HEK293 (cell line): ENCODE data around the gene PCDHGC4.

Source experiments
- CTCF ChIA-PET: fragments of 350-600 bp; formaldehyde crosslinking; extraction: SDS; loops from one replicate; lab custom pipeline; 2021; ENCODE audit warnings: antibody characterized with exemption; lab: Yijun Ruan, JAX
- POLR2A ChIA-PET: fragments of 300-600 bp; formaldehyde crosslinking; extraction: SDS; loops from one replicate; lab custom pipeline; 2020; ENCODE audit warnings: antibody characterized with exemption, inconsistent platforms; lab: Yijun Ruan, JAX
- H3K27ac ChIP-seq: fragments of 200-500 bp; sonication (Bioruptor generic); 2 replicates; pipeline ENCODE4 v1.5.1; 2014; ENCODE audit warnings: low read depth, low read length, control low read depth, inconsistent platforms; ENCODE audit errors: extremely low read depth
- H3K36me3 ChIP-seq, 2 experiments: fragments of 200-500 bp in 1 of 2; sonication (Bioruptor generic) in 1 of 2; 1 replicate in 1 of 2; 2 replicates in 1 of 2; pipeline ENCODE4 v1.5.1; 2014 to 2017; ENCODE audit warnings: inconsistent platforms in 2 of 2, low read length in 2 of 2; ENCODE audit not compliant: control insufficient read depth in 2 of 2, insufficient read depth in 1 of 2
- H3K4me1 ChIP-seq: fragments of 200-500 bp; sonication (Bioruptor generic); 2 replicates; pipeline ENCODE4 v1.5.1; 2014; ENCODE audit warnings: mild to moderate bottlenecking, low read length, inconsistent platforms; ENCODE audit not compliant: control insufficient read depth, insufficient read depth
- H3K4me3 ChIP-seq: 2 replicates; pipeline ENCODE4 v1.5.1; 2011; ENCODE audit warnings: low read depth, mild to moderate bottlenecking, control low read depth, low read length, moderate library complexity
- H3K9me3 ChIP-seq: fragments of 200-500 bp; sonication (Bioruptor generic); 2 replicates; pipeline ENCODE4 v1.5.1; 2014; ENCODE audit warnings: low read depth, low read length, inconsistent platforms; ENCODE audit not compliant: control insufficient read depth, insufficient read depth
- GLIS1 ChIP-seq: fragments of 450-650 bp; formaldehyde crosslinking; IDR thresholded peaks from 2 replicates; pipeline ENCODE4 v1.5.1; 2016; ENCODE audit warnings: missing biosample characterization, missing genetic modification characterization
- HIC1 ChIP-seq: fragments of 450-650 bp; formaldehyde crosslinking; IDR thresholded peaks from 2 replicates; pipeline ENCODE4 v1.5.1; 2016; ENCODE audit warnings: missing biosample characterization, missing genetic modification characterization
- HOXD13 ChIP-seq: sonication (generic); formaldehyde crosslinking; IDR thresholded peaks from 2 replicates; pipeline ENCODE4 v1.8.0; 2022; ENCODE audit warnings: missing genetic modification reagents, borderline replicate concordance
- MZF1 ChIP-seq: fragments of 450-650 bp; formaldehyde crosslinking; IDR thresholded peaks from 2 replicates; pipeline ENCODE4 v1.5.1; 2017; ENCODE audit warnings: missing biosample characterization, missing genetic modification characterization, borderline replicate concordance
- OVOL3 ChIP-seq: fragments of 450-650 bp; formaldehyde crosslinking; IDR thresholded peaks from 2 replicates; pipeline ENCODE4 v1.5.1; 2016; ENCODE audit warnings: missing biosample characterization, missing genetic modification characterization
- ZBTB17 ChIP-seq: fragments of 450-650 bp; formaldehyde crosslinking; IDR thresholded peaks from 2 replicates; pipeline ENCODE4 v1.5.1; 2016; ENCODE audit warnings: missing biosample characterization, missing genetic modification characterization
- ZBTB49 ChIP-seq: fragments of 450-650 bp; formaldehyde crosslinking; IDR thresholded peaks from 2 replicates; pipeline ENCODE4 v1.5.1; 2016; ENCODE audit warnings: missing biosample characterization, missing genetic modification characterization, low read depth
- ZFP3 ChIP-seq: fragments of 450-650 bp; formaldehyde crosslinking; IDR thresholded peaks from 2 replicates; pipeline ENCODE4 v1.5.1; 2016; ENCODE audit warnings: low read depth, missing biosample characterization, missing genetic modification characterization
- ZIC2 ChIP-seq: fragments of 450-650 bp; formaldehyde crosslinking; IDR thresholded peaks from 2 replicates; pipeline ENCODE4 v1.5.1; 2016; ENCODE audit warnings: missing biosample characterization, missing genetic modification characterization
- ZNF133 ChIP-seq: fragments of 450-650 bp; formaldehyde crosslinking; IDR thresholded peaks from 2 replicates; pipeline ENCODE4 v1.5.1; 2016; ENCODE audit warnings: missing biosample characterization, missing genetic modification characterization
- ZNF140 ChIP-seq: fragments of 450-650 bp; formaldehyde crosslinking; IDR thresholded peaks from 2 replicates; pipeline ENCODE4 v1.5.1; 2016; ENCODE audit warnings: missing biosample characterization, missing genetic modification characterization
- ZNF311 ChIP-seq: fragments of 450-650 bp; formaldehyde crosslinking; IDR thresholded peaks from 2 replicates; pipeline ENCODE4 v1.5.1; 2017; ENCODE audit warnings: missing biosample characterization, missing genetic modification characterization, borderline replicate concordance
- ZNF423 ChIP-seq: fragments of 450-650 bp; formaldehyde crosslinking; IDR thresholded peaks from 2 replicates; pipeline ENCODE4 v1.5.1; 2016; ENCODE audit warnings: missing biosample characterization, missing genetic modification characterization
- ZNF610 ChIP-seq: fragments of 450-650 bp; formaldehyde crosslinking; IDR thresholded peaks from 2 replicates; pipeline ENCODE4 v1.5.1; 2016; ENCODE audit warnings: missing biosample characterization, missing genetic modification characterization, borderline replicate concordance
- ZNF785 ChIP-seq: fragments of 450-650 bp; formaldehyde crosslinking; IDR thresholded peaks from 2 replicates; pipeline ENCODE4 v1.5.1; 2016; ENCODE audit warnings: missing biosample characterization, missing genetic modification characterization
- ZNF830 ChIP-seq: fragments of 450-650 bp; IDR thresholded peaks from 2 replicates; pipeline ENCODE4 v1.5.0; 2018; ENCODE audit warnings: missing biosample characterization, missing genetic modification characterization, low read depth, mild to moderate bottlenecking, moderate library complexity

Gene PCDHGC4

GRCh38 chr5:141439411-141440141, 45.3 kb upstream of the PCDHGC4 start (continued):
- TF ChIP-seq ZBTB49 (tag by site-specific recombination) (no peak), ZNF133 (no peak), ZNF140 (tag by site-specific recombination) (no peak), ZIC2 (tag by site-specific recombination) (no peak)

- CTCF ChIA-PET: interaction anchor here (0.5 to 1.7 kb wide), 3 partner anchors 84 to 117 kb away, joined by 3 to 6 read pairs (median 3); partner anchors contain the start of gene PCDHGB1
- POLR2A ChIA-PET: no interaction called here
Measured at GRCh38 chr5:141440341-141440740, 44.5 kb upstream of the PCDHGC4 start.

GRCh38 chr5:141441571-141442170, 43.2 kb upstream of the PCDHGC4 start:
- H3K27ac ChIP-seq: no peak overlapping the region
- no peaks in the 10 kb centered on the region for H3K4me1 ChIP-seq
- POLR2A ChIA-PET: no interaction called here
- CTCF ChIA-PET: interaction anchor here (0.6 kb wide), 1 partner anchor 34 kb away, joined by 3 read pairs; the partner anchor contains the start of gene PCDHGC3
- H3K9me3 ChIP-seq: no peaks in the 10 kb centered on the region
- TF ChIP-seq ZNF311 (tag by site-specific recombination): no peak
- no peak for TF ChIP-seq GLIS1 (tag by site-specific recombination)
- no peaks in the 10 kb centered on the region for H3K36me3 ChIP-seq
- no peak overlapping the region for H3K4me3 ChIP-seq

More at GRCh38 chr5:141440341-141440740, 44.5 kb upstream of the PCDHGC4 start:
- no peak for TF ChIP-seq ZFP3 (tag by site-specific recombination)
- TF ChIP-seq, all 188 proteins: peak for 0
- Histone ChIP-seq H3K36me3 (no peaks in the 10 kb centered on the region), H3K4me1 (no peaks in the 10 kb centered on the region), H3K27ac (no peak overlapping the region), H3K4me3 (no peak overlapping the region), H3K9me3 (no peaks in the 10 kb centered on the region)

GRCh38 chr5:141465351-141465750, 19.5 kb upstream of the PCDHGC4 start:
- no peaks in the 10 kb centered on the region for H3K9me3 ChIP-seq
- CTCF ChIA-PET: interaction anchor here (1.4 to 1.6 kb wide), 3 partner anchors 11 to 59 kb away, joined by 3 to 5 read pairs (median 4); partner anchors contain the start of genes PCDHGA11 and PCDHGC3
- no peak for TF ChIP-seq ZNF785 (tag by site-specific recombination)
- TF ChIP-seq ZNF423 (tag by site-specific recombination): no peak
- no peak for TF ChIP-seq HOXD13 (CRISPR knock-in tag)
- TF ChIP-seq, all 188 proteins: peak for 0
- H3K4me1 ChIP-seq: no peaks in the 10 kb centered on the region
- no peak overlapping the region for H3K4me3 ChIP-seq
- H3K36me3 ChIP-seq: no peaks in the 10 kb centered on the region
- POLR2A ChIA-PET: interaction anchor here (1.3 kb wide), 1 partner anchor 10 kb away, joined by 4 read pairs; the partner anchor contains the start of gene PCDHGC3
- H3K27ac ChIP-seq: no peak overlapping the region

GRCh38 chr5:141475625-141476131, 9.2 kb upstream of the PCDHGC4 start, which contains the start of gene PCDHGC3:
Gene PCDHGC3, plus strand, starts transcription at chr5:141475966. Its CDS starts 151 bp downstream, at chr5:141476117.
- Histone ChIP-seq H3K9me3 (no peaks in the 10 kb centered on the region), H3K27ac (peak within 1 kb of the TSS; percentile 43; the same call in 1 of the 2 replicates), H3K4me3 (peak within 1 kb of the TSS; percentile 44), H3K4me1 (0 out of 2 replicates have a peak, but pooled peaks cover 4% of the 10 kb centered on the region), H3K36me3 (no peaks in the 10 kb centered on the region)
- POLR2A ChIA-PET: interaction anchor here (0.6 to 1.8 kb wide), 11 partner anchors 8 to 155 kb away, joined by 3 to 11 read pairs (median 4); partner anchors contain the start of genes PCDHGC4 and TAF7
- CTCF ChIA-PET: interaction anchor here (0.6 to 2.1 kb wide), 16 partner anchors 9 to 125 kb away, joined by 3 to 16 read pairs (median 4); partner anchors contain the start of genes PCDHGA11 and PCDHGA12
- no peak for TF ChIP-seq ZNF830 (tag by site-specific recombination)
- no peak for TF ChIP-seq MZF1 (tag by site-specific recombination)
- TF ChIP-seq HIC1: no peak
- no peak for TF ChIP-seq ZNF610 (tag by site-specific recombination)
- peak; percentile 73 for TF ChIP-seq ZBTB17 (tag by site-specific recombination)
- no peak for TF ChIP-seq OVOL3 (tag by site-specific recombination)
